PFSK-1 (cell line): ENCODE data around the gene TAF5L.

ENCODE experiments used
- FOXP2 ChIP-seq: optimal IDR thresholded peaks from 2 replicates; pipeline ENCODE3; 2011; ENCODE audit warnings: borderline replicate concordance, control low read depth, inconsistent platforms; ENCODE audit not compliant: insufficient read depth; ENCODE audit errors: extremely low read length, extremely low read depth
- POLR2AphosphoS5 ChIP-seq: IDR thresholded peaks from 2 replicates; pipeline ENCODE4 v1.6.1; 2012; ENCODE audit warnings: low read depth, mild to moderate bottlenecking, control low read depth, low read length, moderate library complexity
- SIN3A ChIP-seq: IDR thresholded peaks from 2 replicates; pipeline ENCODE4 v1.6.1; 2012; ENCODE audit warnings: mild to moderate bottlenecking, low read length, moderate library complexity, borderline replicate concordance; ENCODE audit not compliant: insufficient read depth
- TAF1 ChIP-seq: IDR thresholded peaks from 2 replicates; pipeline ENCODE4 v1.6.1; 2012; ENCODE audit warnings: low read length, control low read depth, borderline replicate concordance; ENCODE audit not compliant: insufficient read depth
- TF ChIP-seq, protein P1 (sequence below), 2 experiments: IDR thresholded peaks; 2 replicates each; pipeline versions ENCODE4 v1.6.1 to v1.8.0; 2011 to 2012; ENCODE audit warnings: low read depth in 2 of 2, low read length in 2 of 2, control low read depth in 1 of 2, inconsistent platforms in 1 of 2, mild to moderate bottlenecking in 1 of 2, moderate library complexity in 1 of 2; ENCODE audit not compliant: insufficient read depth in 1 of 2

Gene TAF5L

DNA sequence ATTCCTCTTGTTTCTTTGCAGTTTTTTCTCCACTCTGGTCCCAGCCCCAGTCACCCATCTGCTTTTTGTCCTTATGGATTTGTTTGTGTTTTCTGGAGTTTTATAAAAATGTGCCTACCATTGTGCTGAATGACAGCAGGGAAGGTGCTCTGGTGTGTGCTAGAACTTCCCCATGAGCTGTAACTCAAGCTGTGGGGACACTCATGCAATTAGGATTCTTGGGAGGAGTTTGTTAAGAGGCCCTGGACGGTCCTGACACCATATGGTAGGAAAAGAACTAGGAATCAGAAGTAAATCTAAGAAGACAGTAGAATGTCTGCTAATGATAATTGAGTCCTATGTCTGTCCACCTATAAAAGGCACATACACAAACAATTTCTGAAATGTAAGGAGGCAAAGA is 27.5 kb upstream of the TAF5L start:
- TF ChIP-seq, protein P1, sequence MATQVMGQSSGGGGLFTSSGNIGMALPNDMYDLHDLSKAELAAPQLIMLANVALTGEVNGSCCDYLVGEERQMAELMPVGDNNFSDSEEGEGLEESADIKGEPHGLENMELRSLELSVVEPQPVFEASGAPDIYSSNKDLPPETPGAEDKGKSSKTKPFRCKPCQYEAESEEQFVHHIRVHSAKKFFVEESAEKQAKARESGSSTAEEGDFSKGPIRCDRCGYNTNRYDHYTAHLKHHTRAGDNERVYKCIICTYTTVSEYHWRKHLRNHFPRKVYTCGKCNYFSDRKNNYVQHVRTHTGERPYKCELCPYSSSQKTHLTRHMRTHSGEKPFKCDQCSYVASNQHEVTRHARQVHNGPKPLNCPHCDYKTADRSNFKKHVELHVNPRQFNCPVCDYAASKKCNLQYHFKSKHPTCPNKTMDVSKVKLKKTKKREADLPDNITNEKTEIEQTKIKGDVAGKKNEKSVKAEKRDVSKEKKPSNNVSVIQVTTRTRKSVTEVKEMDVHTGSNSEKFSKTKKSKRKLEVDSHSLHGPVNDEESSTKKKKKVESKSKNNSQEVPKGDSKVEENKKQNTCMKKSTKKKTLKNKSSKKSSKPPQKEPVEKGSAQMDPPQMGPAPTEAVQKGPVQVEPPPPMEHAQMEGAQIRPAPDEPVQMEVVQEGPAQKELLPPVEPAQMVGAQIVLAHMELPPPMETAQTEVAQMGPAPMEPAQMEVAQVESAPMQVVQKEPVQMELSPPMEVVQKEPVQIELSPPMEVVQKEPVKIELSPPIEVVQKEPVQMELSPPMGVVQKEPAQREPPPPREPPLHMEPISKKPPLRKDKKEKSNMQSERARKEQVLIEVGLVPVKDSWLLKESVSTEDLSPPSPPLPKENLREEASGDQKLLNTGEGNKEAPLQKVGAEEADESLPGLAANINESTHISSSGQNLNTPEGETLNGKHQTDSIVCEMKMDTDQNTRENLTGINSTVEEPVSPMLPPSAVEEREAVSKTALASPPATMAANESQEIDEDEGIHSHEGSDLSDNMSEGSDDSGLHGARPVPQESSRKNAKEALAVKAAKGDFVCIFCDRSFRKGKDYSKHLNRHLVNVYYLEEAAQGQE (IDR thresholded peaks at IDR 0.05; ENCODE audit: insufficient read depth in 1 of 2, low read depth in 2 of 2, low read length in 2 of 2), result no peak
- TF ChIP-seq TAF1 (no peak), SIN3A (no peak), FOXP2 (no peak), POLR2AphosphoS5 (no peak)

GRCh38 chr1:229651546-229651945 is 25.6 kb upstream of the TAF5L start:
- TF ChIP-seq, protein P1 (IDR thresholded peaks at IDR 0.05; ENCODE audit: insufficient read depth in 1 of 2, low read depth in 2 of 2, low read length in 2 of 2), result no peak
- no peak for TF ChIP-seq TAF1
- no peak for TF ChIP-seq POLR2AphosphoS5
- TF ChIP-seq SIN3A, result no peak
- no peak for TF ChIP-seq FOXP2

DNA sequence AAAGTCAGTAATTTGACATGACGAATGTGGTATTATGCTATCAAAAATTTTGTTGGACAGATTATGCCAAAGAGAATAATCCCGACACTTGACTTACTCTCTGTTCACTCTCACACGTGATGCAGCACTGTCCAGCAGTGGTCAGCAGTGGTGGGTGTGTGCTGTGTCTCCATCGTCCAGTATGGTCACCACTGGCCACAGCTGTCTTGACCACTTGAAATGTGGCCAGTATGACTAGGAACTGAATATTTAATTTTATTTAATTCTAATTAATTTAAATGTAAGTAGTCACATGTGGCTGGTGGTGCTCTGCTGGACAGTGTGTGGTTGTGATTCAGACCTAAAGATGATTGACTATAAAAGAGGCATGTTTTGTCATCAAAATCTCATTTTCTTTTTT is 24.1 kb upstream of the TAF5L start:
- TF ChIP-seq FOXP2 (no peak), TAF1 (no peak), POLR2AphosphoS5 (no peak), SIN3A (no peak)
- TF ChIP-seq, protein P1 (IDR thresholded peaks at IDR 0.05; ENCODE audit: insufficient read depth in 1 of 2, low read depth in 2 of 2, low read length in 2 of 2), result no peak

DNA sequence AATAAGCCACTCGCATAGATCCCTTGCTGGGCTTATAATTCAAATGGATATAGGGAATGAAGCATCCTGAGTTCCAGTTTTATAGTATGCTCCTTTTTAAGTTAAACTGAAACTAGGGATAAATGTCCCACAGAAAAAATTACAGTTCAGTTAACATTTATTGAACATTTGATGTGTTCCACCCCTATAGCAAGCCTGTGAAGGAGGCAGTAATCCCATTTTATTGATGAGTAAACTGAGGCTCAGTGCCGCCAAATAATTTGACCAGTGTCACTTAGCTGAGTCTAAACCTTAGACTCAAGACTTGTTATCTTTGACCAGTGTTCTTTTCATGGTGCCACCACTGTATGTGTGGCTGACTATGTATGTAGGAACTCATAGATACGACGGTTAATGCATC is 22.5 kb upstream of the TAF5L start:
- TF ChIP-seq, protein P1 (IDR thresholded peaks at IDR 0.05; ENCODE audit: insufficient read depth in 1 of 2, low read depth in 2 of 2, low read length in 2 of 2), result no peak
- TF ChIP-seq SIN3A, result no peak
- TF ChIP-seq TAF1, result no peak
- no peak for TF ChIP-seq POLR2AphosphoS5
- no peak for TF ChIP-seq FOXP2
